Loucy (cell line): Measurements from ENCODE around the gene NSUN2.

ENCODE experiments used
- CTCF ChIP-seq: fragments of 200-600 bp; sonication (generic); conservative IDR thresholded peaks from 2 replicates; pipeline ENCODE4 v1.5.1; 2014; ENCODE audit warnings: mild to moderate bottlenecking, antibody characterized with exemption, low read length
- EZH2phosphoT487 ChIP-seq: fragments of 200-600 bp; IDR thresholded peaks from 2 replicates; pipeline ENCODE4 v1.6.1; 2018; ENCODE audit warnings: antibody characterized with exemption, mild to moderate bottlenecking, moderate library complexity, borderline replicate concordance

DNA sequence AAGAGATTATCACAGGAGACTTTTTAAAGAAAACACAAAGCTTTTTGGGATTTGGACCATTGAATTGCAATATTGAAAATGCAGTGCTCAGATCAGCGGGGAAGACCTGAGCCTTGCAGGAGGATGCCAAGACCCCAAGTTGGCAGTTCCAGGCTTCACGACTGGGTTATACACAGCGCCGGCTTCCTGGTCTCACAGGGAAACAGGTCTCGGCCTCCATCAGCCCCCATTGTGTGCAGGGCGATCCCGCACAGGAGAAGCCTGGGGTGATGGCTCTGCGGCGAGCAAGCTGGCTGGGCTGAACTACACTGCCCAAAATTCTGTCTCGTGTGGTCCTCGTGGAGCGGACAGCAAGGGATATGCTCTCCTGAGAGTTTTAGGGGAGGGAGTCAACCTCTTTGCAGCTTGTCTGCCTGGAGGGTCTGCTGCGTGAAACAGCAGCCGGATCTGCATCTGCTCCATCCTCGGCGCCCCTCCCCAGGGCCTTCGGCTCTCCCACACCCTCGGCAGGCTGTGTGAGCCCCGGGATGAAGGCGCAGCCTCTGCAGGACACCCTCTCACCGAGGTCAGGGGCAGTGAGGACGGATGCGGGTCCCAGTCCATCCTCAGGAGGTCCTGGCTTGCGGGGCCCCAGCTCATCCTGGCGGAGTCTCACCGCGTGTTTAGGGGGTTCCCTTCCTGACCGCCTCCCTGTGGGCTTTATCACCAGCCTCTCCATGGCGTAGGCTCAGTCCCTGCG lies 60.6 kb downstream of the NSUN2 start:
- no peak for TF ChIP-seq CTCF
- no peak for TF ChIP-seq EZH2phosphoT487
